GM21390 (cell line): Measurements from ENCODE around the gene GREB1.

Source experiments
- ATAC-seq: cut with Tn5 transposase; IDR thresholded peaks from one replicate; pipeline ENCODE4 v1.9.1; 2021; ENCODE audit not compliant: unreplicated experiment

The GREB1 gene

DNA sequence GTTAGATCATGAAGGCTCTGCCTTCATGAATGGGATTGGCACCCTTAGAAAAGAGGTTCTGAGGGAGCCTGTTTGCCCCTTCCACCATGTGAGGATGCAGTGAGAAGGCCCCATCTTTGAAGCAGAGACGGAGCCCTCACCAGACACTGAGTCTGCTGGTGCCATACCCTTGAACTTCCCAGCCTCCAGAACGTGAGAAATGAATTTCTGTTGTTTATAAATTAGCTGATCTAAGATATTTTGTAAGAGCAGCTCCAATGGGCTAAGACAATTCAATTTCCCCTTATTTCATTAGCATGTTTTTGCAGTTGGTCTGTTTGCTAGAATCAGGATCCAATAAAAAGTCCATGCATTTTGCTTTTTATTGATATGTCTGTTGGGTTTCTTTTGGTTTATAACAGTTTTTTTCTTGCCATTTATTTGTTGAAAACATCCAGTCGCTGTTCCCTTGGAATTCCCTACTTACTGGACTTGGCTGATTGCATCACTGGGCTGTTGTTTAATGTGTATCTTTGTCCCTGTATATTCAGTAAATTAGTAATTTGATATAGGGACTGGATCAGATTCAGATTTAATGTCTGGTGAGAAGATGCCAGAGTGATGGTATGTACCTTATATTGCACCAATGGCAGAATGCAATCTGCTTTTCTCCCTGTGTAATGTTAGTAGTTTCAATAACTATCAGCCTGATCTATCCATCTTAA is 24.0 kb upstream of the GREB1 start:
- ATAC-seq = no peak

DNA sequence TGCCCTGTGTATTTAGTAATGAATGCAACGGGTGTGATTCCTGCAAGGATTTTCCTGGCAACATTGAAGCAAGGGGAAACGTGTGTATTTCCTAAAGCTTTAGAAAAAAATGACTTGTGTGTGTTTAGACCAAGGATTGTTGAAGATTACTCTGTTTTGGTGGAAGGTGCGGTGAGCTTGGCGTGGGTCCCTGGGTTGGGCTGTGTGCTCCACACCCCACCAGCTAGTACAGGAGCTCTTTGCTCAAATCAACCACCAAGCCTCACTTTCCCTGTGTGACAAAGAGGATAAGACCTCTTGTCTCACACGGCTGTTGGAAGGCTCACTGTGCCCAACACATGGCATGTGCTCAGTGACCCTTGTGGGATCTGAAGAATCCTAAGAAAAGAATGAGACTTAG is 21.4 kb upstream of the GREB1 start:
- no peak for ATAC-seq

DNA sequence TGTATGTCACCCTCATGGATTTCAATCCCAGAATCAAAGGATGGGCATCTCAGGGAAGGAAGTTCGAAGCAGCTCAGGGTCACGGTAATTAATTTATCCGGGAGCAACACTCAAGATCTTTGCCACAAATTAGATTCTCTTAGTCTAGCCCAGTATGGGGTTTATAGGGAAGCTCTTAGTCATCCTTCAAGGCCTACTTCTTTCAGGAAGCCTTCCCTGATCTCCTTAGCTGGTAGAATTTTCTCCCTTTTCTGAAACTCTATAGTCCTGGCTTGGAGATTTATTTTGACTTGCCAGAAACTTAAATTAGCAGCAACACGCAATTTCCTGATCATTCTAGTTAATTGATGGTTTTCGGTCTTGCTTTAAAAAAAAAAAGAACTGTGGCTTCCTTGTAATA is 20.5 kb upstream of the GREB1 start:
- no peak for ATAC-seq

DNA sequence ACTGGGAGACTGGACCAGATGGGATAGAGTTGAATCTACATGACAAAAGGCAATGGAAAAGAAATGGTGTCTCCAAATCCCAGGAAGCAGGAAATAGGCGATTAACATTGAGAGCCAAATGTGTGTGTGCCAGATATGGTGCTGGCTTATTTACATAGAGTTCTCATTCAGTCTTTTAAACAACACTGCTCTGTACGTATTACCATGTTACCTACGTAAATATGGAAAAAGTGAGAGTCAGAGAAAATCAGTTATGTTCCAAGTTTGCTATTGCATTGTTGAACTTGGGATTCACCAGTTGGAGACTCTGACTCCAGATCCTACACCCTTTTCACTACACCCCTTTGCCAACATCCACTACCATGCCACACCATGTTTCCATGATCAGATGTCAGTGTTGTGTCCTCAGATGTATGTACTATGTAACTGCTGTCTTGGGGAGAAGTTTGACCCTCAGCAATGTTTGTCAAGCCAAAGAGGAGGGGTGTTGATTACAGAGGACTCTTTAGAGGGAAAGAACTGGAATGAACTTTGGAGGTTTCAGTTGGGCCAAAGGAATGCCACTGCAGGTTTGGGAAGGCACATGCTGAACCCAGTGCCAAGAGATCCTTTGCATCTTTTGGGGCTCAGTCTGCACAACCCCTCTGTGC is 19.6 kb upstream of the GREB1 start:
- no peak for ATAC-seq

DNA sequence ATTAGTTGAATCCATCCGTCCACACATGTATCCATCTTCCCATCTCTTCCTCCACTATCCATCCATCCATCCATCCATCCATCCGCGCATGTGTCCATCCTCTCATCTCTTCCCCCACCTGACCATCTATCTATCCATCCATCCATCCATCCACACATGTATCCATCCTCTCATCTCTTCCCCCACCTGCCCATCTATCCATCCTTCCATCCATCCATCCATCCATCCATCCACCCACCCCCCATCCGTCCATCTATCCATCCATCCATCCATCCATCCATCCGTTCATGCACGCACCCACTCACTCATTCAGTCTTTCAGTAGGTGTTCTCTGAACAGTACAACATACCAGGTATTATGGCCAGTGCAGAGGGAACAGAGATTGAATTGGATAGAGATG is 18.9 kb upstream of the GREB1 start:
- ATAC-seq = no peak

DNA sequence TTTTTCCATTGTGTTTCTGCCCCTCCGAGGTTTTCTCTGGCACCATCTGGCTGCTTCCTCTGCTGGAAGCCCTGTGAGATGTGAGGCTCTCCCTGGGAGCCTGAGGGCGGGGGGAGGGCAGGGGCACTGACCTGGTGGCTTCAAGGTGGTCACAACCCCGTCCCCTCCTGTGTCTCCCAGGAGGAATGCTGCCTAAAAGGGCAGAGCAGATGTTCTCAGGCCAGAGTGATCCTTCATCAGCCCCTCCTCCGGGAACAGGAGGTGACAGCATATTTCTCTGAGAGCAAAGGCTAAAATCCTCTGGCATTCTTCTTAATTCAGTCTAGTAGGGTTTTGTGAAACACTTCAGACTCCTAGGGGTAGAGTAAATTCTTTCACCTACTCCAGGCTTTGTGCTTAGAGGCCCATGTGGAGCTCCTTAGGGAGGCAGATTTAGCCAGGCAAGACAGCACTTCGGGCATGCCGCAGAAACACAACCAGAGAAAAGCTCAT is 18.3 kb upstream of the GREB1 start:
- no peak for ATAC-seq

DNA sequence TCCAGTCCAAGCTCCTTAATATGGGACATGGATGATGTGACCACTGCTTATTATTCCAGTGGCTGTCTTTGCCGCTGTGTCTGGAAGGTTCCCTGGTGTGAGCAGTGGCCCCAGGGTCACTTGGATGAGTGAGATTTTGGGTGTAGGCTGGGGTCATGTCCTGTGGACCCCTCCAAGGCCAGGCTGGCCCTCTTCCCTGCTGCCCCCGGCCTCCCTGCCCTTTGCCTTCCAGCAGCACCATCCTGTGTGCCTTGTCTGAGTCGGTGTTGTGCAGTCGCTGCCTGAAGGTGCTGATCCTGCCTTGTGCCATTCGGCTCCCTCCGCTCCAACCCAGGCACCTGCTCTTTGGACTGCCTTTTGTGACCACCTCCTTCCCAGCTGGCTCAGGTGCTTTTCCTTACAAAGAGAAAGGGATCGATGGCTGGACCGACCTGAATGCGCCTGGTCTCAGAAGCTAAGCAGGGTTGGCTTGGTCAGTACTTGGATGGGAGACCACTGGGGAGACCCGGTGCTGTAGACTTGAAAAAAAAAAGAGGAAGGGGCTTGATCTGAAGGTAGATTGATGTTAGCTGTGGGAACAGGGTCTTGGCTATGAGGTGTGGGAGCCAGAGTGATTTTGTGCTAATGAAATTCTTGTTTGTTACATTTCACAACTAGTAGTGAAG is 16.7 kb upstream of the GREB1 start:
- no peak for ATAC-seq

DNA sequence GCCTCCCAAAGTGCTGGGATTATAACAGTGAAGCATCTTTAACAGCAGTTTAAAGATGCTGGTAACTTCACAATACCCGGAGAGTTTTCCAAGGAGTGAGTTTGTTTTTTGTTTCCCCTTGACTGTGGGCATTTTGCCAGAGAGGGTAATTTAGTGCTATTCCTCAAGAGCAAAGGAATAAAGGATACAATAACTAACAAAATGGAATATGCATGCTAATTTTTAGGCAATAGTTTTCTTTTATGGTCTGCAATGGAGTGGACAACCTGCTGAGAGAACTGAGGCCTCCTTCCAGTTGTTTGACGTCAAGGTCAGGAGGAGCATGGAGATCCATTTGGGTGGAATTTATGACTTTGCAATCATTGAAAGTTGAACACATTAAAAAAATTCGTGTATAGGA is 15.9 kb upstream of the GREB1 start:
- no peak for ATAC-seq

DNA sequence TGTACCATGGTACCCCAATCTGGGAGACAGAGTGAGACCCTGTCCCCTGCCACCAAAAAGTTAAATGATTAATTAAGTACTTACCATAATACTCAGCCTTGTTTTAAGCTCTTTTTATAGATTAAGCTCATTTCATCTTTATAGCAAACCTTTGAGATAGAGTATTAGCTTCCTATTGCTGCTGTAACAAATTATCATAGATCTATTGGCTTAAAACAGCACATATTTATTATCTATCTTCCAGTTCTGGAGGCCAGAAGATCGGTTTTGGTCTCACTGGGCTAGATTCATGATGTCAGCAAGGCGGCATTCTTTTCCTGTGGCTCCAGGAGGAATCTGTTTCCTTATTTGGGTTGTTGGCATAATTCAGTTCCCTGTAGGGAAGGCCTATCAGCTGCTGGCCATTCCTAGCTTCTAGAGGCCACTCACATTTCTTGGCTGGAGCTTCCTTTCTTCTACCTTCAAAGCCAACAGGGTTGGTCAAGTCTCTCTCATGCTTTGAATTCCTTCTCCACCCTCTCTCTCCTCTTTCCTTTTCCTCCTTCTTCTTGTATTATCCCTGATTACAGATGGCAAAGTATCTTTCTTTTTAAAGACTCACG is 13.7 kb upstream of the GREB1 start:
- no peak for ATAC-seq

DNA sequence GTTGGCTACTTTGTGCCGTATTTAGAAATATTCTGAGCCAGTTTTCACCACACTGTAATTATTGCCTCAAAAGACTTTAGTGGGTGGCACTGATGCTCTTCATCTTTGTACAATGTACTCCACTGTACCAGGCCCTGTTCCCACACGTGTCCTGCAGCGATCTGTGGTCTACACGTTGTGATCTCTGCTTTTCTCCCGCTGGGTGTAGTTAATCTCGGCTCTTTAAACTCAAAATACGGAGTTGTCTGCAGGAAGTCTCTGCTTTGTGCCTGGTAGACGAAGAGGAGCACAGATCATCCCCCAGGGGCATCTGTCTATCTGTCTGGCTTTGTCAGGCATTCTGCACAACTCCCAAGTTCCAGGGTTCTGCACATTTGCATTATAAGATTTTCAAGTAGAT is 12.1 kb upstream of the GREB1 start:
- no peak for ATAC-seq

DNA sequence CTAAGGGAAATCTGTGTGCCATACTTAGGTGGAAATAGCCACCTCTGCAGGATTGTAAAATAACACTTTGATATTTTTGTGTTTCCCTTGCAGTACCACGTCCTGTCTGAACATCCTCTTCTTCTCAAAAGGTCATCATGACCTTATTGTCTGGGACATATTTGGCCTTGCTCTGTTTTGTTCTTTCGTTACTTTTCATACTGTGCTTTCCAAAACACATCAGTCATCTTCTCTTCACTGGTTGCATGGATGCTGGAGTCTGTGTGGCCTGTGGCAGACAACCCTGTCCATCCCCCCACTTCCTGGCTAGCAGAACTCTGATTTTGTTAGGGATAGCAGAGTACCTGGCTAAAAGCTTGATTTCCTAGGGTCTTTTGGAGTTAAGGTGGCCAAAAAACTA is 9.4 kb upstream of the GREB1 start:
- no peak for ATAC-seq

DNA sequence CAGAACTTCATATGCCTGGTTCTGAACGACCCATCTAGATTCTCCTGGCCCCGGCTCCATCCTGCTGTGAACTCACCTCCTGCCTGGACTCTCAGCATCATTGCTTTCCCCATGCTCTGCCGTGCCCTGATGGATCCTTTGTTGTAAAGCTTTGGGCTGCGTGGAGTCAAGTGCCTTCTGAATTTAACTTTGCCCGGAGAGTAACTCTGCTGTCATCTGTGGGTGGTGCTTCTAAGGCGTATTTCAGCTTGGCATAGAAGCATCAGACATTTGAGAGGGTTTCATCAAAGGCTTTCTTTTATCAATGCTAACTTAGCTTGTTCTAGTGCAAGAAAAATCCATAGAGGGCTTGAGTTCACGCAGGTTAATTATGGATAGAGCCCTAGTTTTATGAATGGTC is 8.1 kb upstream of the GREB1 start:
- ATAC-seq = no peak

DNA sequence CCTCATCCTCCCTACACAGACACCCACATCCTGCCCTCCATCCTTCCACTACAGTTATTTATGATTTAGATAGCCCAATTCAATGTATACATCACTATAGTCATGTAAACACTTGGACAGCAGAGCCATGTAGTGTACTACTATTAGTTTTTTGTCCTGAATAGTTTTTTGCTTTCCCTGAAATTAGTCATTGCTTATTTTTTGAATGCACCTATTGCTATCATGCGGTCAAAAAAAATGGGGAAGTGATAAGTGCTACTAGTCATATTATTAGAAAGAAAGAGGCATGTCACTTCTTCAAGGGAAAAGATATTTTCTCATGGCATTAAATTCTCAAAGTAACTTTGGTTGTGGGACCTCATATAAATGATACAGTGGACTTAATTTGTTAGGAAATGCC is 6.8 kb upstream of the GREB1 start:
- ATAC-seq = no peak

DNA sequence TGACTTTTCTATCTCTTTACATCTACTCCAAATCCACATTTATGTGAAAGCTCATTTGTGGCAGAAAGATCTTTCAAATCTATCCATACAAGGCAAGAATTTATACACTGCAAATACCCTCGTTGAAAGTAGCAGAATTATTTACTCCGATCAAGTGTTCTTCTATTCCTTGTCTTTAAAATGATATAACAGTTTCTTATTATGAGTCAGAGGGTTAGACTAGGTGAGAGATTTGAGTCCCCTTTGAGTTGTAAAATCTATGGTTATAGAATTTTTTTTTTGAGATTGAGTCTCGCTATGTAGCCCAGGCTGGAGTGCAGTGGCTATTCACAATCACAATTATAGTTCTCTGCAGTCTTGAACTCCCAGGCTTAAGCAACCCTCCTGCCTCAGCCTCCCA is 5.6 kb upstream of the GREB1 start:
- no peak for ATAC-seq

DNA sequence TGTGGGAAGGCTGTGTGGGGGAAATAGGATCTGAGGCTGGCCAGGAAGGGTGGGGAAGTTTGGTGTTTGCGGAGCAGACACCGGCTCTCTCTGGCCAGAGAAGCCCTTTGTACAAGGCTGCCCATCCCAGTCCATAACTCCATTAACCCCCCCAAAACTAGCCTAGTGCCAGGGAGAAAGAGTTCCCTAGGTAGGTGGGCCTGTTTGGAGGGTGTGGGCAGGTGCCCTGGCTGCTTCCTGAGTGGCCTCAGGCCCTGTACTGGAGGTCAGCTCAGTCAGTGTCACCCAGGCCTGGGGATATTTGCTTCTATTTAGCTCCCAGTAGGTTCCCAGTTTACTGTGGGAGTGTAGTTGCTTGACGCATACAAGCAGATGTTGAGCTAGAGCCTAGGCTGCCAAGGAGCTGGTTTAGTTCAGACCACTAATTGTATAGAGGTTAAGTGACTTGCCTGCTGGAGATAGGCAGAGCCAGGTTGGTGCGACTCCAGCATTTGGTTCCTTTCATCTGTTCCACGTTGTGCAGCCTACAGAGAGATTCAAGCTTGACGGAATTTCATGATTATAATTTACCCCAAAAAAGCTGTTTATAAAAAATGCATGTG is 2.9 kb upstream of the GREB1 start:
- no peak for ATAC-seq

DNA sequence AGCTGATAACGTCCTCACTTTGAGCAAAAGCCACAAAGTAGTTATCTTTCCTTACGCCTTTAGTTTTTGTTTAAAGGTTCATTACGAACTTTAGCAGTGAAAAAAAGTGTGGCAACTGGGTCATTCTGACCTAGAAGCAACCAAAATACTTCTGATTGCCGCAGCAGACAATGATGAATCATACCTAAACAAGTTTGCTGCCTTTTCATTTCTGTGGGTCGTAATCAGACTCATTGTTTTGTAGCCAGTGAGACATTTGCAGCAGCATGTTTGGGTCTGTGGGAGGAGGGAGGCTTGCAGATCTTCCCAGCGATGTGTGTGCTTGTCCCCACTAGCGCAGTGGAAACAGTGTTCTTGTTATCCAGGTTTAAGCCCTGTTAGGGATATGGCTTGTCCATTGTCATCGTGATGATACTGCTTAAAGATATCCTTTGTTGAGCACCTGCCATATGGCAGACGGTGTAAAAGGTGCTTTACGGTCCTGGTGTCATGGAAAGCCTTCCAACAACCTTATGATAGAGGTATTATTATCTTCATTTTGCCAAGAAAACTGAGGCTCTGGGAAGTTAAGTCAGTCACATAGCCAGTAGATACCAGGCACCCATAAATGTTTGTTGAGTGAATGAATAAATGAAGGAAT is 1.3 kb upstream of the GREB1 start:
- no peak for ATAC-seq

DNA sequence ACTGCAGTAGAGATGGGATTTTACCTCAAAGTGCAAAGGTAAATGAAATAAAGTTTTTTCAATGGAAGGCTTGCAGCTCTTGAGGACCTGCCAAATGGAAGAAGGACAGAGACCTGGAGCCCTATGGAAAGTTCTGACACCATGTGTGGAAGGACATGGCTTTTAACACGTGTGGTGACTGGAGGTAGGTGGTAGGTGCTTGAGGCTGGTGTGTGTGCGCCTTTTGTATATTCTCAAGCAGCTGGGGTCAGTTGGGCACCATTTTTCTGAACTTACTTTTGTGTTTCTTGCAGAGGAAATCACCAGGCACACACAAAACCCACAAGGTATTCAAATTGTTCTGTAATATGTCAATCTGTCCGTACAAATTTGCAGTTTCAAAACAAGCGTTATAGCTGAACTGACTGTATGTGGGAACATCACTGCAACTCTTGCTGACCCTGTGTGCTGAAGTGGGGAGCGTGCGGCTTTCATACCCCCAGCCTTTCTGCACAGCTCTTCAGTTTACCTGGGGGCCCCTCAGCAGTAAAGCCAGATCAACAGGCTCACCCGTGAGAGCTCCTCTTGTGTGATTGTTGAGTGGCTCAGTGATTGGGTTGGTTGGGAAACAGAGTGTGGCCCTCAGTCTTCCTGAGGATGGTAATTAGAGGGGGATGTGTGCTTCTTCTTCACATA is 363 bp downstream of the GREB1 start:
- no peak for ATAC-seq

DNA sequence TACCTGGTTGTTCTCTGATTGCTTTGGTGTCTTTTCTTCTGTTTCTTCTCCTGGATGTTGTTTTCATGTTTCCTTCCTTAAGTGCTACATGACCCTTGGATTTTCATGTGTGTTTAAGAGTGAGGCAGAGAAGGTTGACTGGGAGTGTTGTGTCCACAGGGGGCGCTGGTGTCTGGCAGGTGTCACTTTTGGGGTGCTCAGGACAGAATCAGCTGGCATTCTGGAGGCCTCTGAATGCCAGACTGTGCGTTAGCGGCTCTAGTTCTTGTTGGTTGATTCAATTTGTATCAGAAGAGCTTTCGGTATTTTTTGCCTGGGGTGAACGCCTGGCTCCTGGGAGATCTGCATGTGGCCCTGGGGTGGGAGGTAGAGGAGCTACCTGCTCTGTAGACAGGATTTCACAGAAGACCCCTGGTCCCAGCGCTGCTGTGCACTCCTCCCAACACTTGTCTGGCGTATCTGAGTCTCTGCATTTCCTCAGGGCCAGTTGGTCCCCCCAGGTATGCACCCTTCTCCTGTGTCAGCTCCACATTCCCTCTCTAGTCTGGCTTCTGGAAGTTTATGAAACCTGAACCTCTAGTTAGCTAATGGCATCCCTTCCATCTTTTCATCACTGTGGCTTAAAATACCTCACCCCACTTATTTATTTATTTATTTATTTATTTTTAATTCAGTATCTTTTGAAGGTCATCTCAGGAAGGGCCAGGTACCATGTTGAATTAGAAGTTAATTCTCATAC is 1.1 kb downstream of the GREB1 start:
- ATAC-seq = no peak

DNA sequence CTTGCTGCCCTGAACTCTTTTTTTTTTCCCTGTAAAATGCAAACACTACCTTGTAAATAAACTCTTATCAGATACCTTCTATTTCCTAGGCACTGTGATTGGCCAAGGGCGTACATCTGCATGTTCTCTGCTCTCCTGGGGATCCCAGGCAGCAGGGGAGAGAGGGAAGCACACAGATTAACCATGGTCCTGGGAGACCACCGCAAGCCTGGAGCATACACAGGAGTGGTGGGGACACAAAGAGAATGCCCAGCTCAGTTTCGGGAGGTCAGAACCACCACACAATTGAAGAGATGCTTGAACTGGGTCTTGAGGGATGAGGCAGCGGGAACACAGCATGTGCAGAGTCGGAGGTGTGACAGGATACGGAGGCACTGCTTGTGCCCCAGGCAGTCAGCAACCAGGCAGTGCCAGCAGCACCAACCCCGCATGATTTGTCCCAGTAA is 2.1 kb downstream of the GREB1 start:
- no peak for ATAC-seq

DNA sequence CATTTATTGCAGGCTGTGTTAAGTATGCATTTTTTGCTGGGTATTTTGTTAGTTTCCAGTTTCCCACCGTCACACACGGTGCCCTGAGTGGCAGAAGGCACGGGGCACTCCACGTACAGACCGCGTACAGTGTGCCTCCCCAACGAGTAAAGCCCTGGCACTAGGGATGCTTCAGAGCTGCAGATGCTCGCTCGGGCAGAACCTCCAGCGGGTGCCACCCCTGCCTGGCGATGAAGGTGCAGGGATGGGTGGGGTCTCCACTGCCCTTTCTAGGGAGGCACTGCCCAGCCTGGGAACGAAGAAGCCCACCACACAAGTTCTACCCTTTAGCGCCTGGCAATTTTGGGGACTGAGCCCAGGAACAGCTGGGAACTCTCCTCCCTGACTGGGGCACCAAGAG is 4.1 kb downstream of the GREB1 start:
- no peak for ATAC-seq
